Measurements from ENCODE around the gene G3BP1.

DNA sequence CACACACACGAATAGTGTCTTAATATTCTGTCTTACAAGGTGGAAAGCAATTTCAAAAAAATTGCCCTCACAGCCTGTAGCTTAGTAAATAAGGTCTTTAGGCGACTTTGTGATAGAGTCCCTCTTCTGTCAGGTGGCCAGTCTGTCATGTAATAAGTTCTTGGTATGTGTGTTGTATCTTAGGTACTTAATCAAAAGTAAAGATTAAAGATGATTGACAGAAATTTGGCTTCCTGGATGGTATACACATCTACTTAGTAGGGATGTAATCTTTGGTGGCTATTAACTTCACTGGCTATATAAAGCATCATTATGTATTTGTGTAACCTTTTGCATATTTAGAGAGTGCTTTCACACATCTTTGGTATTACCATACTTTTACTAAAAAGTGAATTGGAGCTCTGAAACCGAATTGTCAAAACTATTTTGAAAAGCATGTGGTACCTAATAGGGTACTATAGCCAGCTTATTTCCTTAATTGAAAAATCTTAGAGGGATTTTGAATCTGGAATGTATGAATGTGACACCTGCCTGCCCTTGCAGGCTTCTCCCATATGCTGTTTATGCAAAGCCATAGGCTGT lies 3.4 kb downstream of the G3BP1 start:
- TF ChIP-seq EP300 (IDR thresholded peaks at IDR 0.05; ENCODE audit: low read depth) (no peak), POLR2AphosphoS5 (IDR thresholded peaks at IDR 0.05) (no peak)
- TF ChIP-seq, protein P1, sequence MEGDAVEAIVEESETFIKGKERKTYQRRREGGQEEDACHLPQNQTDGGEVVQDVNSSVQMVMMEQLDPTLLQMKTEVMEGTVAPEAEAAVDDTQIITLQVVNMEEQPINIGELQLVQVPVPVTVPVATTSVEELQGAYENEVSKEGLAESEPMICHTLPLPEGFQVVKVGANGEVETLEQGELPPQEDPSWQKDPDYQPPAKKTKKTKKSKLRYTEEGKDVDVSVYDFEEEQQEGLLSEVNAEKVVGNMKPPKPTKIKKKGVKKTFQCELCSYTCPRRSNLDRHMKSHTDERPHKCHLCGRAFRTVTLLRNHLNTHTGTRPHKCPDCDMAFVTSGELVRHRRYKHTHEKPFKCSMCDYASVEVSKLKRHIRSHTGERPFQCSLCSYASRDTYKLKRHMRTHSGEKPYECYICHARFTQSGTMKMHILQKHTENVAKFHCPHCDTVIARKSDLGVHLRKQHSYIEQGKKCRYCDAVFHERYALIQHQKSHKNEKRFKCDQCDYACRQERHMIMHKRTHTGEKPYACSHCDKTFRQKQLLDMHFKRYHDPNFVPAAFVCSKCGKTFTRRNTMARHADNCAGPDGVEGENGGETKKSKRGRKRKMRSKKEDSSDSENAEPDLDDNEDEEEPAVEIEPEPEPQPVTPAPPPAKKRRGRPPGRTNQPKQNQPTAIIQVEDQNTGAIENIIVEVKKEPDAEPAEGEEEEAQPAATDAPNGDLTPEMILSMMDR (IDR thresholded peaks at IDR 0.05): no peak
